Left hindlimb (tissue), 1 donor: Measurements from ENCODE around the gene ALOX12.
"Not testable (repeated sequence)": the region's sequence is repeated elsewhere in the genome, so short reads cannot be mapped to it uniquely, and the experiment has no call there.

Experiments
- DNase-seq: peaks from one replicate; pipeline ENCODE4 v3.0.0-alpha.2; 2018

ALOX12 gene

GRCh38 chr17:6995500-6996255, at the start of gene ALOX12:
ALOX12 (plus strand) TSS chr17:6996049; CDS start chr17:6996118, 69 bp downstream.
- no peak for DNase-seq

GRCh38 chr17:6947745-6948144, 48.1 kb upstream of the ALOX12 start:
- DNase-seq: no peak

GRCh38 chr17:6948562-6948961, 47.3 kb upstream of the ALOX12 start:
- DNase-seq: no peak

- DNase-seq: no peak
Observed at GRCh38 chr17:6948976-6949375, 46.9 kb upstream of the ALOX12 start.

GRCh38 chr17:6950938-6951337, 44.9 kb upstream of the ALOX12 start:
- DNase-seq: not testable (repeated sequence)

GRCh38 chr17:6953689-6954088, 42.2 kb upstream of the ALOX12 start:
- no peak for DNase-seq

- no peak for DNase-seq
Observed at GRCh38 chr17:6959700-6960099, 36.1 kb upstream of the ALOX12 start.

GRCh38 chr17:6969323-6969726, 26.5 kb upstream of the ALOX12 start:
- DNase-seq: no peak

GRCh38 chr17:6970992-6971391, 24.9 kb upstream of the ALOX12 start:
- no peak for DNase-seq

- not testable (repeated sequence) for DNase-seq
Observed at GRCh38 chr17:6979440-6979839, 16.4 kb upstream of the ALOX12 start.

GRCh38 chr17:6981426-6981825, 14.4 kb upstream of the ALOX12 start:
- DNase-seq: no peak

GRCh38 chr17:6985266-6985665, 10.6 kb upstream of the ALOX12 start:
- no peak for DNase-seq

GRCh38 chr17:6986676-6987075, 9.2 kb upstream of the ALOX12 start:
- DNase-seq: no peak

- DNase-seq: no peak
Observed at GRCh38 chr17:6989779-6990178, 6.1 kb upstream of the ALOX12 start.

GRCh38 chr17:6993613-6994056, 2.2 kb upstream of the ALOX12 start:
- not testable (repeated sequence) for DNase-seq

- DNase-seq: no peak
Observed at GRCh38 chr17:6994118-6994598, 1.7 kb upstream of the ALOX12 start.

- DNase-seq: no peak
Observed at GRCh38 chr17:6994666-6995256, 1.1 kb upstream of the ALOX12 start.

GRCh38 chr17:6996256-6997011, 585 bp downstream of the ALOX12 start:
- no peak for DNase-seq

- DNase-seq: no peak
Observed at GRCh38 chr17:6997171-6997570, 1.3 kb downstream of the ALOX12 start.

GRCh38 chr17:6998855-6999508, 3.1 kb downstream of the ALOX12 start:
- DNase-seq: no peak

GRCh38 chr17:7001318-7001961, 5.6 kb downstream of the ALOX12 start:
- DNase-seq: no peak

- DNase-seq: no peak
Observed at GRCh38 chr17:7002288-7003047, 6.6 kb downstream of the ALOX12 start.
